ENCODE measurements around the gene PRDX3. TPM values are rescaled to one million over a fixed set of nuclear protein-coding genes. Genes with fewer than 3 reads are reported as not detected.

The PRDX3 gene
- total RNA-seq, 1 experiment from 2014 or later: 167 TPM

GRCh38 chr10:119166118-119166500 is 12.5 kb downstream of the PRDX3 start:
- H3K36me3 Mint-ChIP-seq: peaks cover 29% of the 10 kb centered on the region
- no peak for DNase-seq (ENCODE audit: low spot score)
- ChIA-PET CTCF (interaction anchor here (2.7 kb wide), 1 partner anchor 33 kb away, joined by 13 read pairs; no protein-coding TSS in a partner anchor), POLR2A (no interaction called here)
- H3K27me3 Mint-ChIP-seq (ENCODE audit: low read depth): no peaks in the 10 kb centered on the region
- ATAC-seq: peak; percentile 33
- H3K4me3 Mint-ChIP-seq: peak overlapping the region; percentile 85
- TF ChIP-seq ETV6 (CRISPR knock-in tag; IDR thresholded peaks at IDR 0.05) (0 out of 2 replicates have a peak, but pooled peaks have one; percentile 5), ZNF425 (CRISPR knock-in tag; conservative IDR thresholded peaks at IDR 0.05) (no peak)
- H3K9me3 Mint-ChIP-seq: no peaks in the 10 kb centered on the region
- H3K4me1 Mint-ChIP-seq: peaks cover 19% of the 10 kb centered on the region
- H3K27ac Mint-ChIP-seq: peak overlapping the region; percentile 60; the same call in 1 of the 2 replicates

DNA sequence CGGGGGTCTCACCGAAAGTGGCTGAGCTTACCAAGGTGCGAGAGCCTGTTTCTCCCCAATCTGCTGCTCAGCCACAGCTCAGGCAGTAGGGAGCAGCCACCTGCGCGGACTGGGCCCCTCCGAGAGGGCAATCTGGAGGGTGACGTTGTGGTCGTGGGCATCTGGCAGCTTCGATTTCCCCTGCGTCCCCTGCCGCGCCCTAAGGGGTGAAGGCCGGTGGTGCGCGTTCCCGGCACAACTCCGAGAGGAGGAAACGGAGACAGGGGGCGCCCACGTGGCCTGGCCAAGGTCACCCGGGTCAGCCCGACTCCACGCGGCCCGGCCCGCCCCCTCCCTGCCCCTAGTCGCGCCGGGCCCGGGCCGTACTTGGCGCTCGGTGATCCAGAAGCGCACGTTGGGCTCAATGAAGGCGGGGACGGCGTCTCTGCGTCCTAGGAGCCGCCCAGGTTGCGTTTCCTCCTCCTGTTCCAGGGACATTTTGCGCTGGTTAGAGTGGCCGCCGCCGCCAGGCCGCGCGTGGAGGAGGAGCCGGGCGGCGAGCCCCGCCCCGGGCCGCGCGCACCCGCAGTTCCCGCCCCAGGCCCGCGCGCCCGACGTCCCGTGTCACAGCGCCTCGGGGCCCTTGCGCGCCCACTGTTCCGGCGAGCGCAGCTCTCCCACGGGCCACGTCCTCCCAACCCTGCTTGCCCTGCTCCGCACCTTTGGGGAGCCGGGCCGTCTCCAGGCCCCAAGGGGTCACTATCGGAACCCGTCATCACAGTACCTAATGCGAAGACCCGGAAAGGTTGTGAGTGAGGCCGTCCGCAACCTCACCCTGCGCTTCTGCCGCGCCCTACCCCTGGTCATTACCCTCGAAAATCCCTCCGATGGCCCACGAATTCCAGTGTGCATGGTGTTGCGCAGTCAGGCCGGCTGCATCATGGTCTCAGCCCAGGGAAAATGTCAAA is 13.2 kb downstream of the PRDX3 start, which contains the start of gene SFXN4:
Gene SFXN4, minus strand, starts transcription at position 544 of the 947 bp plus-strand sequence. Its CDS starts 67 bp downstream, at position 477.
- peaks cover 19% of the 10 kb centered on the region for H3K4me1 Mint-ChIP-seq
- peak; percentile 44; the same call in 1 of the 2 replicates for TF ChIP-seq GABPB1 (CRISPR knock-in tag; IDR thresholded peaks at IDR 0.05)
- TF ChIP-seq, protein P1, sequence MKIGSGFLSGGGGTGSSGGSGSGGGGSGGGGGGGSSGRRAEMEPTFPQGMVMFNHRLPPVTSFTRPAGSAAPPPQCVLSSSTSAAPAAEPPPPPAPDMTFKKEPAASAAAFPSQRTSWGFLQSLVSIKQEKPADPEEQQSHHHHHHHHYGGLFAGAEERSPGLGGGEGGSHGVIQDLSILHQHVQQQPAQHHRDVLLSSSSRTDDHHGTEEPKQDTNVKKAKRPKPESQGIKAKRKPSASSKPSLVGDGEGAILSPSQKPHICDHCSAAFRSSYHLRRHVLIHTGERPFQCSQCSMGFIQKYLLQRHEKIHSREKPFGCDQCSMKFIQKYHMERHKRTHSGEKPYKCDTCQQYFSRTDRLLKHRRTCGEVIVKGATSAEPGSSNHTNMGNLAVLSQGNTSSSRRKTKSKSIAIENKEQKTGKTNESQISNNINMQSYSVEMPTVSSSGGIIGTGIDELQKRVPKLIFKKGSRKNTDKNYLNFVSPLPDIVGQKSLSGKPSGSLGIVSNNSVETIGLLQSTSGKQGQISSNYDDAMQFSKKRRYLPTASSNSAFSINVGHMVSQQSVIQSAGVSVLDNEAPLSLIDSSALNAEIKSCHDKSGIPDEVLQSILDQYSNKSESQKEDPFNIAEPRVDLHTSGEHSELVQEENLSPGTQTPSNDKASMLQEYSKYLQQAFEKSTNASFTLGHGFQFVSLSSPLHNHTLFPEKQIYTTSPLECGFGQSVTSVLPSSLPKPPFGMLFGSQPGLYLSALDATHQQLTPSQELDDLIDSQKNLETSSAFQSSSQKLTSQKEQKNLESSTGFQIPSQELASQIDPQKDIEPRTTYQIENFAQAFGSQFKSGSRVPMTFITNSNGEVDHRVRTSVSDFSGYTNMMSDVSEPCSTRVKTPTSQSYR (CRISPR knock-in tag; IDR thresholded peaks at IDR 0.05): no peak
- peak; percentile 63 for TF ChIP-seq MYBL2 (CRISPR knock-in tag; IDR thresholded peaks at IDR 0.05)
- TF ChIP-seq, protein P2, sequence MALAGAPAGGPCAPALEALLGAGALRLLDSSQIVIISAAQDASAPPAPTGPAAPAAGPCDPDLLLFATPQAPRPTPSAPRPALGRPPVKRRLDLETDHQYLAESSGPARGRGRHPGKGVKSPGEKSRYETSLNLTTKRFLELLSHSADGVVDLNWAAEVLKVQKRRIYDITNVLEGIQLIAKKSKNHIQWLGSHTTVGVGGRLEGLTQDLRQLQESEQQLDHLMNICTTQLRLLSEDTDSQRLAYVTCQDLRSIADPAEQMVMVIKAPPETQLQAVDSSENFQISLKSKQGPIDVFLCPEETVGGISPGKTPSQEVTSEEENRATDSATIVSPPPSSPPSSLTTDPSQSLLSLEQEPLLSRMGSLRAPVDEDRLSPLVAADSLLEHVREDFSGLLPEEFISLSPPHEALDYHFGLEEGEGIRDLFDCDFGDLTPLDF (CRISPR knock-in tag; IDR thresholded peaks at IDR 0.05): no peak
- TF ChIP-seq ZBTB43 (CRISPR knock-in tag; IDR thresholded peaks at IDR 0.05): 0 out of 2 replicates have a peak, but pooled peaks have one; percentile 28
- TF ChIP-seq, protein P3, sequence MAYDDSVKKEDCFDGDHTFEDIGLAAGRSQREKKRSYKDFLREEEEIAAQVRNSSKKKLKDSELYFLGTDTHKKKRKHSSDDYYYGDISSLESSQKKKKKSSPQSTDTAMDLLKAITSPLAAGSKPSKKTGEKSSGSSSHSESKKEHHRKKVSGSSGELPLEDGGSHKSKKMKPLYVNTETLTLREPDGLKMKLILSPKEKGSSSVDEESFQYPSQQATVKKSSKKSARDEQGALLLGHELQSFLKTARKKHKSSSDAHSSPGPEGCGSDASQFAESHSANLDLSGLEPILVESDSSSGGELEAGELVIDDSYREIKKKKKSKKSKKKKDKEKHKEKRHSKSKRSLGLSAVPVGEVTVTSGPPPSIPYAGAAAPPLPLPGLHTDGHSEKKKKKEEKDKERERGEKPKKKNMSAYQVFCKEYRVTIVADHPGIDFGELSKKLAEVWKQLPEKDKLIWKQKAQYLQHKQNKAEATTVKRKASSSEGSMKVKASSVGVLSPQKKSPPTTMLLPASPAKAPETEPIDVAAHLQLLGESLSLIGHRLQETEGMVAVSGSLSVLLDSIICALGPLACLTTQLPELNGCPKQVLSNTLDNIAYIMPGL (CRISPR knock-in tag; IDR thresholded peaks at IDR 0.05): peak; percentile 73; the same call in 1 of the 2 replicates
- 0 out of 2 replicates have a peak, but pooled peaks have one; percentile 47 for TF ChIP-seq TP53 (CRISPR knock-in tag; IDR thresholded peaks at IDR 0.05)
- peak; percentile 70; the same call in 1 of the 2 replicates for TF ChIP-seq TCF7 (CRISPR knock-in tag; IDR thresholded peaks at IDR 0.05; ENCODE audit: low read depth)
- 0 out of 2 replicates have a peak, but pooled peaks have one; percentile 26 for TF ChIP-seq ETV6 (CRISPR knock-in tag; IDR thresholded peaks at IDR 0.05)
- TF ChIP-seq KAT7 (CRISPR knock-in tag; IDR thresholded peaks at IDR 0.05; ENCODE audit: borderline replicate concordance): peak; percentile 31; the same call in 1 of the 2 replicates
- TF ChIP-seq, protein P4, sequence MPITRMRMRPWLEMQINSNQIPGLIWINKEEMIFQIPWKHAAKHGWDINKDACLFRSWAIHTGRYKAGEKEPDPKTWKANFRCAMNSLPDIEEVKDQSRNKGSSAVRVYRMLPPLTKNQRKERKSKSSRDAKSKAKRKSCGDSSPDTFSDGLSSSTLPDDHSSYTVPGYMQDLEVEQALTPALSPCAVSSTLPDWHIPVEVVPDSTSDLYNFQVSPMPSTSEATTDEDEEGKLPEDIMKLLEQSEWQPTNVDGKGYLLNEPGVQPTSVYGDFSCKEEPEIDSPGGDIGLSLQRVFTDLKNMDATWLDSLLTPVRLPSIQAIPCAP (CRISPR knock-in tag; IDR thresholded peaks at IDR 0.05): 0 out of 2 replicates have a peak, but pooled peaks have one; percentile 51
- TF ChIP-seq TEAD1 (CRISPR knock-in tag; IDR thresholded peaks at IDR 0.05): 0 out of 2 replicates have a peak, but pooled peaks have one; percentile 11
- TF ChIP-seq MAX (CRISPR knock-in tag; IDR thresholded peaks at IDR 0.05): peak; percentile 91
- TF ChIP-seq AFF4 (CRISPR knock-in tag; IDR thresholded peaks at IDR 0.05; ENCODE audit: borderline replicate concordance): no peak
- peak; percentile 98 for TF ChIP-seq ESRRA (CRISPR knock-in tag; IDR thresholded peaks at IDR 0.05; ENCODE audit: borderline replicate concordance)

More for the DNA sequence above, 13.2 kb downstream of the PRDX3 start, which contains the start of gene SFXN4:
- H3K9me3 Mint-ChIP-seq: no peaks in the 10 kb centered on the region
- CTCF ChIA-PET: interaction anchor here (0.8 to 2.7 kb wide), 6 partner anchors 26 to 324 kb away, joined by 3 to 13 read pairs (median 5); partner anchors contain the start of gene GRK5
- no peaks in the 10 kb centered on the region for H3K27me3 Mint-ChIP-seq (ENCODE audit: low read depth)
- ATAC-seq (peak; percentile 66), DNase-seq (ENCODE audit: low spot score) (peak; percentile 62)
- peak within 1 kb of the TSS; percentile 85 for H3K4me3 Mint-ChIP-seq
- POLR2A ChIA-PET: interaction anchor here (1.0 kb wide), 1 partner anchor 41 kb away, joined by 4 read pairs; no protein-coding TSS in a partner anchor
- peaks cover 26% of the 10 kb centered on the region for H3K36me3 Mint-ChIP-seq
- H3K27ac Mint-ChIP-seq: peak within 1 kb of the TSS; percentile 78; the same call in 1 of the 2 replicates
